Stimulated activated CD4-positive, alpha-beta T cell treated with anti-CD3 and anti-CD28 coated beads, Interleukin-2, amount 100 ng/mL, for 24 hours (primary cell): ENCODE measurements around the gene PNMA6E.

Experiments used
- DNase-seq, 2 donors: peaks; one replicate each; pipeline ENCODE4 v3.0.0-alpha.2; 2020

PNMA6E gene

GRCh38 chrX:153401133-153401764 lies at the start of gene PNMA6E:
TSS of gene PNMA6E (minus strand) at chrX:153401350. CDS start at chrX:153398849, 2,501 bp downstream.
- no peak for DNase-seq

GRCh38 chrX:153450949-153451277 lies 49.8 kb upstream of the PNMA6E start:
- DNase-seq: no peak

GRCh38 chrX:153450114-153450948 lies 49.2 kb upstream of the PNMA6E start:
- DNase-seq: no peak

- no peak for DNase-seq
These were observed 48.4 kb upstream of the PNMA6E start for GRCh38 chrX:153449368-153450113.

- DNase-seq: no peak
These were observed 47.6 kb upstream of the PNMA6E start for GRCh38 chrX:153448556-153449367.

GRCh38 chrX:153447581-153447960 lies 46.4 kb upstream of the PNMA6E start:
- no peak for DNase-seq

GRCh38 chrX:153446950-153447580 lies 45.9 kb upstream of the PNMA6E start:
- DNase-seq: no peak

- DNase-seq: no peak
These were observed 45.4 kb upstream of the PNMA6E start for GRCh38 chrX:153446636-153446936.

GRCh38 chrX:153445856-153446635 lies 44.9 kb upstream of the PNMA6E start, which contains the start of gene TREX2:
TSS of gene TREX2 (minus strand) at chrX:153446056. CDS start at chrX:153445430, 626 bp downstream.
- DNase-seq: no peak

DNA sequence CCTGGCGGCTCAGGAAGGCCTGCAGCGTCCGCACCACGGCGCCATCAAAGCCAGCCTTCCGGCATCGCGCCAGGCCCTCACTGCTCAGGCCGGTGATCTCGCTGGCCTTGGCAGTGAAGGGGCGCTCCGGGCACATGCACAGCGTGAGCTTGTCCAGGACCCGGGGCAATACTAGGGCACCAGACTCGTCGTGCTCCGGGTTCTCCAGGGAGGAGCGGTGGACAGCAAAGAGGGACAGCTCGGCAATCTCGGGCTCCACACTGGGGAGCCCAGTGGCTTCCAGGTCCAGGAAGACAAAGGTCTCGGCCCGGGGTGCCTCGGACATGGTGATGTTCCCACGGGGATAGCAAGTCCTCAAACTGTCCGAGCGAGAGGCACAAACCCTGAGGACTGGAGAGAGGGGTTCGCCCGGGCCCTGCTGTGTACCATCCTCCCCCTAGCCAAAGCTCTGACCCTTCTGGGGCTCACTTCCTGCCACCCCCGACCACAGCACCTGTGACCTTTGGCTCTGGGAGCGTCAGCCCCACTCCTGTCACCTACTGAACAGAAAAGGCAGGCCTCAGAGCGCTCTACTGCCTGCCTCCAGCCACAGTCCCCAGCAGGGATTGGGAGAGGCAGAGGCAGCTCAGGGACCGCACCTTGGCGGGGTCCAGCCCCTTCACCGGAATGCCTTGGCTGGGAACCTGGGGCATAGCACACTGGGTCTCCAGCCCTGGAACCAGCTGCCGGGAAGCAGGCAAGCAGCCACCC lies 44.1 kb upstream of the PNMA6E start:
- no peak for DNase-seq

DNA sequence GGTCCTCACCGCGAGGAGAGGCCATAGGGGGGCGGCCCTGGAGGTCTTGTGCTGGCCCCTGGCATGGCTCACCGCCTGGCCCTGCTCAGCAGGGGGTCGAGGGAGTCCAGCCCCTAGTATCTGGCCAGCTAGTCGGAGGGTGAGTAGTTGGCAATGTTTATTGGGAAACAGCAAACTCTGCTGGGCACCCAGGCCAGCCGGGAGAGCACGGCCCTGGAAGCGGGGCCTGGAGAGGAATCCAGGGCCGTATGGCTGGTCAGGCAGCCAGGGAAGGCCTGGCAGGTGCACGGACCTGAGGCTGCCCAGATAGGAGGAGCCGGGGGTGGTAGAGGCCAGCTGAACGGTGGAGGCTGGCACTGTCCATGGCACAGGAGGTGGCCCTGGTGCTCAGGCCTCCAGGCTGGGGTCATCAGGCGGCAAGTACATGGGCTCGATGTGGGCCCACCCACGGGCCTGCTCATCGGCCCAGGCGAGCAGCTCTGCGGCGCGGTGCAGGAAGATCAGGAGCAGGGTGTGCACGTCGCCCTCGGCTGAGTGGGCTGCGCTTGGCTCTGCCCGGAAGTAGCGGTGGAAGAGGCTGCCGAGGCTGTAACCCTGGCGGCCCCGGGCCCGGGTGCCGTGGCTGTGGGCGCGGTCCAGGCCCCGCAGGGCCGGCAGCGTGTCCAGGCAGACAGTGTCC lies 43.3 kb upstream of the PNMA6E start:
- DNase-seq: no peak

- no peak for DNase-seq
These were observed 42.6 kb upstream of the PNMA6E start for GRCh38 chrX:153443476-153444332.

DNA sequence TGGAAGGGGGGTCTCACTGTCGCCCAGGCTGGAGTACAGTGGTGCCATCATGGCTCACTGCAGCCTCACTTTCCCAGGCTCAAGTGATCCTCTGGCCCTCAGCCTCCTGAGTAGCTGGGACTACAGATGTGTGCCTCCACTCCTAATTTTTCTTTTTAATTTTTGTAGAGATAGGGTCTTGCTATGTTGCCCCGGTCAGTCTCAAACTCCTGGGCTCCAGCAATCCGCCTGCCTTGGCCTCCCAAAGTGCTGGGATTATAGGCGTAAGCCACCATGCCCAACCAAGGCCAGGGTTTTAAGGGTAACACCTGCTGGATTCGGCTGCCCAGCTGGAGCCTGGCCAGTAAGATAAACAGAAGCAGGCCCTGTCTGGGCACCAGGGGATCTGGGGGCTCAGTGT lies 41.3 kb upstream of the PNMA6E start:
- DNase-seq: no peak

- DNase-seq: no peak
These were observed 40.8 kb upstream of the PNMA6E start for GRCh38 chrX:153441981-153442380.

GRCh38 chrX:153441296-153441695 lies 40.1 kb upstream of the PNMA6E start:
- no peak for DNase-seq

- no peak for DNase-seq
These were observed 39.5 kb upstream of the PNMA6E start for GRCh38 chrX:153440556-153441135.

DNA sequence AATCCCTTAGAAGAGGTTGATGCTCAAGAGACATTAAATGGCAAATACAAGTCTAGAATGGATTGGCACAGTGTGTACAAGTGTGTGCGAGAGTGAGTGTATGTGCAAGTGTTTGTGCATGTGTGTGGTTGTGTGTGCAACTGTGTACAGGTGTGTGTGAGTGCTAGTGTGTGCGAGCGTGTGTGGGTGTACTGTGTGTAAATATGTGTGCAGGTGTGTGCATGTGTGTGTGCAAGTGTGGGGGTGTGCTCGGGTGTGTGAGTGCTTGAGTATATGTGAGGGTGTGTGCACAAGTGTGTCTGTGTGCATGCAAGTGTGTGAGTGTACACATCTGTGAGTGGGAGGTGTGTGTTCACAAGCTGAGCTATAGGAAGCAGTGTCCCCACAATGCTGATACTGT lies 38.8 kb upstream of the PNMA6E start:
- no peak for DNase-seq

- no peak for DNase-seq
These were observed 37.4 kb upstream of the PNMA6E start for GRCh38 chrX:153438532-153438931.

DNA sequence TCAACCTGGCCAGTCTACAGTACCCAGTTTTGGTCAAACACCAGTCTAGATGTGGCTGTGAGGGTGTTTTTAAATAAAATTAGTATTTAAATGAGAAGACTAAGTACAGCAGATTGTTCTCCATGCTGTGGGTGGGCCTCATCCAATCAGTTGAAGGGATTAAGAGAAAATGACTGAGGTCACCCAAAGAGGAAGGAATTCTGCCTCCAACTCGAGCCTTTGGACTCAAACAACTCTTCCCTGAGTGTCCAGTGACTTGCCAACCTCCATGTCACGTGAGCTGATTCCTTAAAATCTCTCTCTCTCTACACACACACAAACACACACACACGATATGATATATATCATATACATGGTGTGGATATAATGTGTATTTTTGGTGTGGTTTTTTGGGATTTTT lies 34.7 kb upstream of the PNMA6E start:
- DNase-seq: no peak
